Subcutaneous abdominal adipose tissue (tissue), 5 donors: ENCODE results near the gene EWSR1.

ENCODE experiments used
- H3K27ac ChIP-seq: one replicate; pipeline ENCODE4 v1.7.0; 2013; ENCODE audit warnings: low read depth, mild to moderate bottlenecking, inconsistent platforms, low read length, moderate library complexity
- H3K27me3 ChIP-seq, 5 donors: one replicate each; pipeline ENCODE4 v1.7.0; 2013; ENCODE audit warnings: low read length in 5 of 5, inconsistent platforms in 1 of 5; ENCODE audit not compliant: control insufficient read depth in 5 of 5, insufficient read depth in 4 of 5
- H3K36me3 ChIP-seq, 5 donors: one replicate each; pipeline ENCODE4 v1.7.0; 2013; ENCODE audit warnings: low read length in 5 of 5; ENCODE audit not compliant: control insufficient read depth in 5 of 5, insufficient read depth in 5 of 5
- H3K4me1 ChIP-seq, 5 donors: one replicate each; pipeline ENCODE4 v1.7.0; 2013; ENCODE audit warnings: low read length in 5 of 5, mild to moderate bottlenecking in 3 of 5, moderate library complexity in 1 of 5; ENCODE audit not compliant: control insufficient read depth in 5 of 5, insufficient read depth in 5 of 5
- H3K4me3 ChIP-seq, 5 donors: one replicate each; pipeline ENCODE4 v1.7.0; 2013; ENCODE audit warnings: low read length in 5 of 5, low read depth in 1 of 5
- H3K9ac ChIP-seq, 5 donors: one replicate each; pipeline ENCODE4 v1.7.0; 2013; ENCODE audit warnings: low read length in 5 of 5, mild to moderate bottlenecking in 4 of 5, moderate library complexity in 3 of 5
- H3K9me3 ChIP-seq, 5 donors: one replicate each; pipeline ENCODE4 v1.7.0; 2013; ENCODE audit warnings: low read length in 5 of 5; ENCODE audit not compliant: control insufficient read depth in 5 of 5
- donor health status: healthy.
- donor health status: healthy.
- donor health status: healthy.
- donor health status: healthy.
- donor health status: healthy.

Gene EWSR1

DNA sequence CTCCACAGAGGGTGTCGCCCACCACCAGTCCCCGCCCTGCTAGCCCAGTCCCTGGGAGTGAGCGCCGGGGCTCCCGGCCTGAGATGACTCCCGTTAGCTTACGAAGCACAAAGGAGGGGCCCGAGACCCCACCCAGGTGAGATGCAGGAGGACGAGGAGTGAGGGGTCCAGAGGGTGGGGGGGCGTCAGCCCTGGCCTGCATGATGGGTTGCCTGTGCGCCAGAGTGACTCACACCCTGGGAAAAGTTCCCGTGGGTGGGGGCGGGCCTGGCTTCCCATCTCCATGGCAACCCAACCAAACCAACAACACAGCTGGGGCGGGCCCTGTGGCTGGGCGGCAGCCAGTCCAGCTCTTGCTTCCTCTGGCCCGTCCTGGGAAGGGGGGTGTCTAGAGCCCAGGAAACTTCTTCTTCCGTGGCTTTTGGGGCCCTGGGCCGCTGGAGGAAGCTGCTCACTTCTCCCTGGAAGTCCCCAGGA, 42.8 kb downstream of the EWSR1 start:
- peak overlapping the region; percentile 29 to 52 (median 38) for H3K4me3 ChIP-seq
- H3K9me3 ChIP-seq: no peaks in the 10 kb centered on the region
- peaks cover 0 to 5% (median 0%) of the 10 kb centered on the region in 5 donors for H3K36me3 ChIP-seq
- H3K9ac ChIP-seq: peak overlapping the region in 3 of 5 donors; percentile 23 to 66 (median 55)
- H3K4me1 ChIP-seq: peaks cover 16 to 91% (median 71%) of the 10 kb centered on the region in 5 donors
- peaks cover 8 to 21% (median 16%) of the 10 kb centered on the region in 5 donors for H3K27me3 ChIP-seq
- peak overlapping the region; percentile 62 for H3K27ac ChIP-seq

GRCh38 chr22:29311464-29312217, 43.6 kb downstream of the EWSR1 start:
- H3K4me3 ChIP-seq: peak overlapping the region; percentile 29 to 52 (median 38)
- peaks cover 0 to 5% (median 0%) of the 10 kb centered on the region in 5 donors for H3K36me3 ChIP-seq
- H3K9me3 ChIP-seq: no peaks in the 10 kb centered on the region
- peaks cover 15 to 84% (median 66%) of the 10 kb centered on the region in 5 donors for H3K4me1 ChIP-seq
- H3K27ac ChIP-seq: peak overlapping the region; percentile 62
- H3K27me3 ChIP-seq: peaks cover 13 to 27% (median 22%) of the 10 kb centered on the region in 5 donors
- H3K9ac ChIP-seq: peak overlapping the region in 2 of 5 donors; percentile 23 to 66

- H3K9me3 ChIP-seq: no peaks in the 10 kb centered on the region
- peaks cover 15 to 79% (median 64%) of the 10 kb centered on the region in 5 donors for H3K4me1 ChIP-seq
- no peak overlapping the region for H3K27ac ChIP-seq
- no peak overlapping the region for H3K9ac ChIP-seq
- H3K27me3 ChIP-seq: peaks cover 13 to 27% (median 22%) of the 10 kb centered on the region in 5 donors
- no peak overlapping the region for H3K4me3 ChIP-seq
- H3K36me3 ChIP-seq: peaks cover 0 to 5% (median 0%) of the 10 kb centered on the region in 5 donors
These were observed 44.4 kb downstream of the EWSR1 start for GRCh38 chr22:29312218-29313125.

DNA sequence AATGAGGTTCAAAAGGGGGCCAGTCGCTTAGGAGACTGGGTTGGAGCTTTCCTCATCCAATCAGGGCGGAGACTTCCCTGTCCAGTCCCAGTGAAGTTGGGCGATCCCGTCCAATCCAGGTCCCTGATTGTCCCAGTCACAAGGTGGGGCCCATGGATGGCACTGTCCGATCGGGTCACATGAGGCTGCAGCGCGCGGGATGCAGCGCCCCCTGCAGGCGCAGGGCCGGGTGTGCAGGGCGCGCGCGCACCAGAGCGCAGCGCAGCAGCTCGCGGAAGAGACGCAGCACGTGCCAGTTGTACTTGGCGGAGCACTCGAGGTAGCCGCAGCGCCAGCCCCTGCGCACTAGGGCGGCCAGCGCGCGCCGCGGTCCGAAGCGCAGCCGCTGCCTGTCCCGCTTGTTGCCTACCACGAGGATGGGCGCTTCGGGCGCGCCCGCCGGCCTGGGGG, 45.1 kb downstream of the EWSR1 start:
- H3K27ac ChIP-seq: no peak overlapping the region
- H3K9me3 ChIP-seq: no peaks in the 10 kb centered on the region
- peaks cover 13 to 72% (median 57%) of the 10 kb centered on the region in 5 donors for H3K4me1 ChIP-seq
- H3K27me3 ChIP-seq: peaks cover 13 to 27% (median 22%) of the 10 kb centered on the region in 5 donors
- H3K9ac ChIP-seq: no peak overlapping the region
- H3K36me3 ChIP-seq: peaks cover 0 to 5% (median 0%) of the 10 kb centered on the region in 5 donors
- H3K4me3 ChIP-seq: peak overlapping the region in 1 of 5 donors; percentile 15

DNA sequence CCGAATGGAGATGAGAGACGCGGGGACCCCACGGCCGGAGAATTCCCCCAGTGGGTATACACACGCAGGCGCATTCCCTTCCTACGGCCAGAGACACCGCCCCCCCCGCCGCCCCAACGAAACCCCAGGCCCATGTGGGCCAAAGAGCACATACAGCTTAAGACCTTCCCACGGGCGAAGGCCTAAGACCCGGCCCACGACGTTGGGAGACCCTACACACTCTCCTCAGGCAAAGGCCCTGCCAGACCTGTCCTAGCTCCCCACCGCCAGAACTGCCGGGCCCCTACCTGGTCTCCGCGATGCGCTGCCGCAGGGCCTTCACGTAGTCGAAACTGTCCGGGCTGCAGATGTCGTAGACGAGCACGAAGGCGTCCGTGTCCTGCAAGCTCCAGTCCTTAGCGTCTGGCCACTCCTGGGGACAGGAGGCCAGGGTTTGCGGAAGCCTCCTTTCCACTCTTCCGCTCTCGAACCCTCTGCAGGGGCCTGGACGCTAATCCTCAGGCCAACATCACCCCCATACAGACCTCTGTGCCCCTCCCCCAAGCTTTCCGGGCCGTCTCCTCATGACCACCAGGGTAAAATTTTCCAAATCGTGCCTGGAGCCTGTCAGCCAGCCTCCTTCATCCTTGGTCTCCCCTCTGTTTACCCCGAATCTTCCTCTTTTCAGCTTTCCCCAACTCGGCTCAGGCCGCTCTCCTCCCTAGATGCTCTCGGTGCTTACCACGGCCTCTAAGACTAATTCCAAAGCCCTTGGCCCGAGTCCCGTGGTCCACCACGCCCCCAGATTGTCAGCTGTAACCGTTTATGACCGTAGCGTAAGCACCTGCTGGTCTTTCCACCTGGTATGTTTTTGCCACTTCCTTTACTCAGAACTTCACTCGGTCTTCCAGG, 45.8 kb downstream of the EWSR1 start:
- Histone ChIP-seq H3K4me1 (peaks cover 10 to 65% (median 50%) of the 10 kb centered on the region in 5 donors), H3K9me3 (no peaks in the 10 kb centered on the region), H3K27ac (no peak overlapping the region), H3K36me3 (peaks cover 0 to 5% (median 0%) of the 10 kb centered on the region in 5 donors), H3K4me3 (peak overlapping the region in 1 of 5 donors; percentile 15), H3K27me3 (peaks cover 13 to 27% (median 22%) of the 10 kb centered on the region in 5 donors), H3K9ac (no peak overlapping the region)

DNA sequence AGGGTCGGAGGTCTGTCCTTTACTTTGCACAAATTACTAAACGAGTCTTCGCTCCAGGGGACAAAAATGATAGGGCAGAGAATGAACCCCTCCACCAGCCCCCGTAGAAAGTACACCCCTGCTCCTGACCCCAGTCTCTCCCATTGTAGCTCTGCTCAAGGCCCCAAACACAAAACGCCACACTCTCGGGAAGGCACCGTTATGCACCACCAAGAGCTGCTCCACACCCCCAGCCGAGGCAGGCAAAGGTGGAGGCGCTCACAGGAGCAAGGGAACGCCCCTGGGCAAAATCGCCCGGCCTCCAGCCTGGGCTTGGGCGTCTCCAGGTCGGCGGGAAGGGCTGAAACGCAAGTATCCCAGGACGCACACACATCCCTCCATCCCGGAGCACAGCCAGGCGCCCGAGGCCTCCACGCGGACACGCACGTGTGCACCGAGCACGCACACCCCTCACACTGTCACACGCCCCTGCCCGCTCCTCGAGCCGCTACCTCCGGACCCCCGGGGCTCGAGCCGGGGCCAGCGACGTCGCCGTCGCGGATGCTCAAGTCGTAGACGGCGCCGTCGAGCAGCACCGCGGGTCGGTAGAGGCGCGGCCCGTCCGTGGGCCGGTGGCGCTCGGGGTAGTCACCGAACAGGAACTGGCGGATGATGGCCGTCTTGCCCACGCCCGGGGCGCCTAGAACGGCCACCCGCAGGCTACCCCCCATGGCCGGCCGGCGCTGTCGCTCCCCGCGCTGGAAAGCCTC, 46.6 kb downstream of the EWSR1 start:
- peaks cover 13 to 27% (median 22%) of the 10 kb centered on the region in 5 donors for H3K27me3 ChIP-seq
- H3K4me3 ChIP-seq: peak overlapping the region in 3 of 5 donors; percentile 45 to 53 (median 53)
- no peaks in the 10 kb centered on the region for H3K9me3 ChIP-seq

DNA sequence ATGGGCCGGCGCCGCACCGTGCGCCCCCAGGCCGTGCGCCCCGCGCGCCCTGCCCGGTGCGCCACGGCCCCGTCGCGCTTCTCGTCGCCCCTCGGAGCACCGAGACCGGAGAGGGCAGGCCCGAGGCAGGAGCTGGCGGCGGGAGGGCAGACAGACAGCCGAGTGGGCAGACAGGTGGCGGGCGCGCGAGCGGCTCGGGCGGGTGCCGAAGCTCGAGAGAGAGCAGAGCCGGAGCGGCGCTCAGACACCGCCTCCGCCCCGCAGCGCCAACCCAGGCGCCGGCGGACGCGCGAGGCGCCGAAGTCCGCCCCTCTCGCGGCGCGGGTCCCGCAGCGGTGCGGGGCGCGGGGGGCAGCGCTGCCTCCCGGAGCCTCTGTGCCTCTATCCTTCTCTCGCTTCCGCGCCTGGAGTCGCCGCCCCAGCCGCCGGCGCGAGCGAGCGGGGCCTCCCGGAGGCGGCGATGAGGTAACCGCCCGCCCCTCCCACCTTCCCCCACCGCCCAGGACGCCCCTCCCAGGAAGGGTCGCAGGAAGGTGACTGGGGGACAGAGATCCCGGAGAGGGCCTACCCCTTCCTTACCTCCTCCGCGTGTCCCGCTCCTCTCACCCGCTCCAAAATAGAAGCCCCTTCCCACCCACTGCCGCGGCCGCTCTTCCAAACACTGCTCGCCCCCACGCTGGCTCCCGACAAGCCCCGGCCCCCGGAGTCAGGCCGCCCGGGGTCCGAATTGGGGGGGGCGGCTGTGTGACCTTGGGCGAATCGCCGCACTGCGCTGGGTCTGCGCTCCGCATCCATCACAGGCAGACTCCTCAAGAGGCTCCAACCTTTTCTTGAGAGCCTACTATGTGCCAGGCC, 47.4 kb downstream of the EWSR1 start, which contains the start of gene RASL10A:
TSS of gene RASL10A (minus strand) at position 412 of the 855 bp plus-strand sequence. CDS start 451 bp downstream, outside the sequence.
- Histone ChIP-seq H3K27ac (no peak within 1 kb of the TSS), H3K4me3 (peak within 1 kb of the TSS in 3 of 5 donors; percentile 45 to 53 (median 53)), H3K9ac (no peak within 1 kb of the TSS), H3K36me3 (peaks cover 0 to 5% (median 0%) of the 10 kb centered on the region in 5 donors), H3K9me3 (no peaks in the 10 kb centered on the region), H3K27me3 (peaks cover 13 to 27% (median 22%) of the 10 kb centered on the region in 5 donors), H3K4me1 (peaks cover 3 to 49% (median 35%) of the 10 kb centered on the region in 5 donors)

More for the DNA sequence above, 46.6 kb downstream of the EWSR1 start:
- H3K36me3 ChIP-seq: peaks cover 0 to 5% (median 0%) of the 10 kb centered on the region in 5 donors
- no peak overlapping the region for H3K9ac ChIP-seq
- no peak overlapping the region for H3K27ac ChIP-seq
- peaks cover 7 to 56% (median 41%) of the 10 kb centered on the region in 5 donors for H3K4me1 ChIP-seq
